Osteoblast (primary cell): Measurements from ENCODE around the gene IFFO2. TPM values are rescaled to one million over a fixed set of nuclear protein-coding genes. Genes with fewer than 3 reads are reported as not detected.

Experiments used
- small RNA-seq: library from RNA; depleted of rRNA; stranded (forward); fragments of <200 nt; gene quantifications from one replicate; pipeline ENCODE3, GENCODE V24; 2012
- total RNA-seq: library from RNA; depleted of rRNA; stranded (reverse); fragments of >200 nt; gene quantifications from 2 replicates; pipeline ENCODE4 v1.2.3, GENCODE V29; 2012

IFFO2 gene
- total RNA-seq, 1 donor: 10.9 TPM

Small RNAs within 50 kb of the gene (small RNA-seq; reads per million reads assigned to genes)
- gene MIR1290 (not detected), gene MIR4695 (not detected)

Other genes starting within 250 kb of the IFFO2 start
- gene TAS1R2, start 97.0 kb downstream of the IFFO2 start, total RNA-seq: not detected in 2 replicates
- 28.6 and 31.8 TPM in 2 replicates for gene ALDH4A1, start 54.1 kb downstream of the IFFO2 start, total RNA-seq